Neural progenitor cell (in vitro differentiated cells): ENCODE measurements around the gene INVS. TPM values are rescaled to one million over a fixed set of nuclear protein-coding genes. Genes with fewer than 3 reads are reported as not detected.
A peak's percentile ranks its signal among the peaks of the same experiment; 100 is the strongest.

Experiments used
- DNase-seq: peaks from one replicate; pipeline ENCODE4 v3.0.0-alpha.2; 2016; ENCODE audit warnings: low spot score
- H2AFZ ChIP-seq: fragments of 200-600 bp; sonication (generic); replicated peaks from 2 replicates; pipeline ENCODE4 v1.6.1; 2016; ENCODE audit warnings: antibody characterized with exemption
- H3F3A ChIP-seq: fragments of 200-600 bp; sonication (generic); 2 replicates; pipeline ENCODE4 v1.6.1; 2016; ENCODE audit warnings: antibody characterized with exemption, low read depth
- H3K27ac ChIP-seq: fragments of 200-600 bp; sonication (generic); 2 replicates; pipeline ENCODE4 v1.5.1; 2016; ENCODE audit warnings: mild to moderate bottlenecking
- H3K27me3 ChIP-seq: fragments of 200-600 bp; sonication (generic); 2 replicates; pipeline ENCODE4 v1.6.1; 2016; ENCODE audit warnings: mild to moderate bottlenecking, moderate library complexity
- H3K36me3 ChIP-seq: fragments of 200-600 bp; sonication (generic); 2 replicates; pipeline ENCODE4 v1.5.1; 2016
- H3K4me1 ChIP-seq: fragments of 200-600 bp; sonication (generic); 2 replicates; pipeline ENCODE4 v1.6.1; 2016; ENCODE audit warnings: mixed run types
- H3K4me2 ChIP-seq: fragments of 200-600 bp; sonication (generic); 2 replicates; pipeline ENCODE4 v1.6.1; 2016
- H3K4me3 ChIP-seq: fragments of 200-600 bp; sonication (generic); 2 replicates; pipeline ENCODE4 v1.5.1; 2016
- H3K79me2 ChIP-seq: fragments of 200-600 bp; sonication (generic); 2 replicates; pipeline ENCODE4 v1.6.1; 2016; ENCODE audit warnings: low read depth
- H3K9ac ChIP-seq: fragments of 200-600 bp; sonication (generic); 2 replicates; pipeline ENCODE4 v1.6.1; 2016
- H3K9me3 ChIP-seq: fragments of 200-600 bp; sonication (generic); 2 replicates; pipeline ENCODE4 v1.5.1; 2016; ENCODE audit warnings: low read depth
- H4K20me1 ChIP-seq: fragments of 200-600 bp; sonication (generic); 2 replicates; pipeline ENCODE4 v1.6.1; 2016; ENCODE audit warnings: low read depth
- H3K27ac Mint-ChIP-seq: 3 replicates; pipeline ENCODE4 v1.8.0; 2021; ENCODE audit warnings: mixed read lengths
- H3K27me3 Mint-ChIP-seq: 2 replicates; pipeline ENCODE4 v1.8.0; 2022; ENCODE audit warnings: low read depth, mild to moderate bottlenecking, inconsistent platforms, moderate library complexity, mixed read lengths; ENCODE audit not compliant: insufficient read depth
- H3K36me3 Mint-ChIP-seq: 3 replicates; pipeline ENCODE4 v1.8.0; 2021; ENCODE audit warnings: mixed read lengths
- H3K4me1 Mint-ChIP-seq: 3 replicates; pipeline ENCODE4 v1.8.0; 2021; ENCODE audit warnings: mixed read lengths
- H3K4me3 Mint-ChIP-seq: 3 replicates; pipeline ENCODE4 v1.8.0; 2021; ENCODE audit warnings: mild to moderate bottlenecking, moderate library complexity, mixed read lengths
- H3K9me3 Mint-ChIP-seq: 3 replicates; pipeline ENCODE4 v1.8.0; 2020; ENCODE audit warnings: mixed read lengths
- CTCF ChIP-seq: fragments of 200-600 bp; sonication (generic); IDR thresholded peaks from 2 replicates; pipeline ENCODE4 v1.5.1; 2017; ENCODE audit warnings: antibody characterized with exemption, mild to moderate bottlenecking
- EZH2 ChIP-seq: fragments of 200-600 bp; sonication (generic); IDR thresholded peaks from 2 replicates; pipeline ENCODE4 v1.6.1; 2017; ENCODE audit warnings: antibody characterized with exemption, mild to moderate bottlenecking, moderate library complexity
- EZH2phosphoT487 ChIP-seq: fragments of 200-600 bp; sonication (generic); IDR thresholded peaks from 2 replicates; pipeline ENCODE4 v1.6.1; 2017; ENCODE audit warnings: antibody characterized with exemption
- total RNA-seq: library from RNA; depleted of rRNA; stranded (reverse); fragments of >200 nt; gene quantifications from 2 replicates; pipeline ENCODE4 v1.2.3, GENCODE V29; 2015; ENCODE audit warnings: low replicate concordance

INVS gene, protein sequence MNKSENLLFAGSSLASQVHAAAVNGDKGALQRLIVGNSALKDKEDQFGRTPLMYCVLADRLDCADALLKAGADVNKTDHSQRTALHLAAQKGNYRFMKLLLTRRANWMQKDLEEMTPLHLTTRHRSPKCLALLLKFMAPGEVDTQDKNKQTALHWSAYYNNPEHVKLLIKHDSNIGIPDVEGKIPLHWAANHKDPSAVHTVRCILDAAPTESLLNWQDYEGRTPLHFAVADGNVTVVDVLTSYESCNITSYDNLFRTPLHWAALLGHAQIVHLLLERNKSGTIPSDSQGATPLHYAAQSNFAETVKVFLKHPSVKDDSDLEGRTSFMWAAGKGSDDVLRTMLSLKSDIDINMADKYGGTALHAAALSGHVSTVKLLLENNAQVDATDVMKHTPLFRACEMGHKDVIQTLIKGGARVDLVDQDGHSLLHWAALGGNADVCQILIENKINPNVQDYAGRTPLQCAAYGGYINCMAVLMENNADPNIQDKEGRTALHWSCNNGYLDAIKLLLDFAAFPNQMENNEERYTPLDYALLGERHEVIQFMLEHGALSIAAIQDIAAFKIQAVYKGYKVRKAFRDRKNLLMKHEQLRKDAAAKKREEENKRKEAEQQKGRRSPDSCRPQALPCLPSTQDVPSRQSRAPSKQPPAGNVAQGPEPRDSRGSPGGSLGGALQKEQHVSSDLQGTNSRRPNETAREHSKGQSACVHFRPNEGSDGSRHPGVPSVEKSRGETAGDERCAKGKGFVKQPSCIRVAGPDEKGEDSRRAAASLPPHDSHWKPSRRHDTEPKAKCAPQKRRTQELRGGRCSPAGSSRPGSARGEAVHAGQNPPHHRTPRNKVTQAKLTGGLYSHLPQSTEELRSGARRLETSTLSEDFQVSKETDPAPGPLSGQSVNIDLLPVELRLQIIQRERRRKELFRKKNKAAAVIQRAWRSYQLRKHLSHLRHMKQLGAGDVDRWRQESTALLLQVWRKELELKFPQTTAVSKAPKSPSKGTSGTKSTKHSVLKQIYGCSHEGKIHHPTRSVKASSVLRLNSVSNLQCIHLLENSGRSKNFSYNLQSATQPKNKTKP
- total RNA-seq: 24.3 and 29.2 TPM in 2 replicates

GRCh38 chr9:100098887-100099721 is at the start of gene INVS, which contains the start of gene ERP44:
INVS (plus strand) TSS chr9:100099243; CDS start chr9:100104522, 5,279 bp downstream.
ERP44 (minus strand) TSS chr9:100099000; CDS start chr9:100098840, 160 bp downstream.
- Mint-ChIP-seq H3K4me3 (peak within 1 kb of the TSS; percentile 99), H3K27ac (peak within 1 kb of the TSS; percentile 96), H3K36me3 (no peaks in the 10 kb centered on the region), H3K4me1 (peaks cover 16% of the 10 kb centered on the region), H3K27me3 (peaks cover 2% of the 10 kb centered on the region), H3K9me3 (no peaks in the 10 kb centered on the region)
- Histone ChIP-seq H3K27me3 (no peaks in the 10 kb centered on the region), H2AFZ (peak within 1 kb of the TSS; percentile 87), H3K4me2 (peak within 1 kb of the TSS; percentile 93), H3K9ac (peak within 1 kb of the TSS; percentile 85), H4K20me1 (peaks cover 11% of the 10 kb centered on the region), H3K27ac (peak within 1 kb of the TSS; percentile 79), H3K9me3 (no peaks in the 10 kb centered on the region), H3K4me3 (peak within 1 kb of the TSS; percentile 78), H3F3A (peaks cover 25% of the 10 kb centered on the region), H3K4me1 (peaks cover 13% of the 10 kb centered on the region), H3K36me3 (no peaks in the 10 kb centered on the region), H3K79me2 (peaks cover 51% of the 10 kb centered on the region)
- DNase-seq: peak; percentile 100
- no peak for TF ChIP-seq CTCF
- TF ChIP-seq EZH2phosphoT487: no peak
- TF ChIP-seq EZH2: no peak

DNA sequence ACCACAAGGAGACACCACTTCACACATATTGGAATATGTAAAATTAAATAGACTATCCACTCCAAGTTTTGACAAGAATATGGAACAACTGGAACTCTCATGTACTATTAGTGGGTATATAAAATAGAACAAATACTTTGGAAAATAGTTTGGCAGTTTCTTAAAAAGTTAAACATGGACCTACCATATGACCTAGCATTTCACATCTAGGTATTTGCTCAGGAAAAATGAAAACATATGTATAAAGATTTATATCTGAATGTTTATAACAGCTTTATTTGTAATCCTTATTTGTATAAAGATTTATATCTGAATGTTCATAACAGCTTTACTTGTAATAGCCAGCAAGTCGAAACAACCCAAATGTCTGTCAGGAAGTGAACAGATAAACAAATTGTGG is 49.5 kb upstream of the INVS start:
- Histone ChIP-seq H3K9me3 (no peaks in the 10 kb centered on the region), H3K79me2 (no peaks in the 10 kb centered on the region), H3F3A (no peaks in the 10 kb centered on the region), H4K20me1 (no peaks in the 10 kb centered on the region), H3K4me2 (no peak overlapping the region), H2AFZ (no peak overlapping the region), H3K27ac (no peak overlapping the region), H3K4me3 (no peak overlapping the region), H3K27me3 (no peaks in the 10 kb centered on the region), H3K4me1 (no peaks in the 10 kb centered on the region), H3K36me3 (no peaks in the 10 kb centered on the region), H3K9ac (no peak overlapping the region)
- Mint-ChIP-seq H3K9me3 (no peaks in the 10 kb centered on the region), H3K27me3 (no peaks in the 10 kb centered on the region), H3K27ac (no peak overlapping the region), H3K4me3 (no peak overlapping the region), H3K4me1 (no peaks in the 10 kb centered on the region), H3K36me3 (peaks cover 15% of the 10 kb centered on the region)
- TF ChIP-seq EZH2phosphoT487 (no peak), EZH2 (no peak), CTCF (no peak)
- DNase-seq: no peak

GRCh38 chr9:100052375-100052774 is 46.7 kb upstream of the INVS start:
- Histone ChIP-seq H3K27me3 (no peaks in the 10 kb centered on the region), H3K4me2 (no peak overlapping the region), H4K20me1 (no peaks in the 10 kb centered on the region), H3K9ac (no peak overlapping the region), H3K36me3 (no peaks in the 10 kb centered on the region), H2AFZ (no peak overlapping the region), H3F3A (no peaks in the 10 kb centered on the region), H3K79me2 (no peaks in the 10 kb centered on the region), H3K4me3 (no peak overlapping the region), H3K27ac (no peak overlapping the region), H3K9me3 (no peaks in the 10 kb centered on the region), H3K4me1 (no peaks in the 10 kb centered on the region)
- Mint-ChIP-seq H3K4me3 (no peak overlapping the region), H3K27ac (no peak overlapping the region), H3K4me1 (no peaks in the 10 kb centered on the region), H3K36me3 (peaks cover 7% of the 10 kb centered on the region), H3K27me3 (no peaks in the 10 kb centered on the region), H3K9me3 (no peaks in the 10 kb centered on the region)
- TF ChIP-seq EZH2phosphoT487 (no peak), EZH2 (no peak), CTCF (no peak)
- no peak for DNase-seq
